Endothelial cell of umbilical vein (primary cell): ENCODE results near the gene TAF6.

Experiments used
- CTCF ChIP-seq, 2 donors: IDR thresholded peaks; 1 replicate in 1 of 2; 2 replicates in 1 of 2; pipeline ENCODE4 v1.5.1; 2011; ENCODE audit warnings: low read length in 2 of 2, mild to moderate bottlenecking in 2 of 2, moderate library complexity in 2 of 2, control low read depth in 1 of 2, inconsistent platforms in 1 of 2, low read depth in 1 of 2; ENCODE audit not compliant: insufficient read depth in 1 of 2; ENCODE audit errors: extremely low read depth in 1 of 2
- FOS ChIP-seq: IDR thresholded peaks from 2 replicates; pipeline ENCODE4 v1.6.1; 2011; ENCODE audit warnings: mild to moderate bottlenecking, low read length, moderate library complexity, borderline replicate concordance; ENCODE audit not compliant: insufficient read depth

GRCh38 chr7:100077205-100077604, 42.0 kb downstream of the TAF6 start:
- TF ChIP-seq CTCF (IDR thresholded peaks at IDR 0.05; ENCODE audit: extremely low read depth in 1 of 2, insufficient read depth in 1 of 2, low read depth in 1 of 2, low read length in 2 of 2) (no peak), FOS (no peak)
